Lung microvascular endothelial cell (primary cell): ENCODE results near the gene COMMD4. TPM values are rescaled to one million over a fixed set of nuclear protein-coding genes. Genes with fewer than 3 reads are reported as not detected.
"Not testable (repeated sequence)": the region's sequence is repeated elsewhere in the genome, so short reads cannot be mapped to it uniquely, and the experiment has no call there.

Experiments
- DNase-seq, 2 donors: peaks; one replicate each; pipeline versions ENCODE4 v3.0.0 to v3.0.0-alpha.2; 2010; ENCODE audit warnings: low read depth in 2 of 2
- total RNA-seq: library from RNA; depleted of rRNA; stranded (reverse); fragments of >200 nt; gene quantifications from 2 replicates; pipeline ENCODE4 v1.2.1, GENCODE V29; 2014

COMMD4 gene
- 57.1 and 70.6 TPM in 2 replicates for total RNA-seq

GRCh38 chr15:75335705-75336355 lies at the start of gene COMMD4:
COMMD4 (plus strand) TSS chr15:75336063; CDS start chr15:75336090, 27 bp downstream.
- peak; percentile 94 to 95 for DNase-seq

GRCh38 chr15:75293660-75294059 lies 42.2 kb upstream of the COMMD4 start:
- not testable (repeated sequence) for DNase-seq

GRCh38 chr15:75298541-75299310 lies 37.1 kb upstream of the COMMD4 start:
- not testable (repeated sequence) for DNase-seq

GRCh38 chr15:75299311-75299688 lies 36.6 kb upstream of the COMMD4 start:
- not testable (repeated sequence) for DNase-seq

GRCh38 chr15:75300026-75300425 lies 35.8 kb upstream of the COMMD4 start:
- not testable (repeated sequence) for DNase-seq

GRCh38 chr15:75302318-75302717 lies 33.5 kb upstream of the COMMD4 start:
- DNase-seq, result no peak

- not testable (repeated sequence) for DNase-seq
Observed at GRCh38 chr15:75302753-75303152, 33.1 kb upstream of the COMMD4 start.

GRCh38 chr15:75306188-75306587 lies 29.7 kb upstream of the COMMD4 start:
- DNase-seq, result no peak

- DNase-seq, result peak; percentile 19 to 50
Observed at GRCh38 chr15:75307778-75308390, 28.0 kb upstream of the COMMD4 start.

GRCh38 chr15:75309711-75310110 lies 26.2 kb upstream of the COMMD4 start:
- no peak for DNase-seq

- not testable (repeated sequence) for DNase-seq
Observed at GRCh38 chr15:75312548-75312947, 23.3 kb upstream of the COMMD4 start.

- no peak for DNase-seq
Observed at GRCh38 chr15:75313116-75313845, 22.6 kb upstream of the COMMD4 start.

- DNase-seq, result no peak
Observed at GRCh38 chr15:75314552-75315290, 21.1 kb upstream of the COMMD4 start.

GRCh38 chr15:75319231-75319897 lies 16.5 kb upstream of the COMMD4 start:
- DNase-seq, result not testable (repeated sequence)

- no peak for DNase-seq
Observed at GRCh38 chr15:75321711-75322110, 14.2 kb upstream of the COMMD4 start.

- DNase-seq, result no peak
Observed at GRCh38 chr15:75325922-75326321, 9.9 kb upstream of the COMMD4 start.

- DNase-seq, result no peak
Observed at GRCh38 chr15:75327005-75327404, 8.9 kb upstream of the COMMD4 start.

GRCh38 chr15:75327491-75327890 lies 8.4 kb upstream of the COMMD4 start:
- no peak for DNase-seq

- DNase-seq, result no peak
Observed at GRCh38 chr15:75328493-75329314, 7.2 kb upstream of the COMMD4 start.

GRCh38 chr15:75329571-75329970 lies 6.3 kb upstream of the COMMD4 start:
- DNase-seq, result no peak
